ENCODE data around the gene HMGN2.

HMGN2 gene

DNA sequence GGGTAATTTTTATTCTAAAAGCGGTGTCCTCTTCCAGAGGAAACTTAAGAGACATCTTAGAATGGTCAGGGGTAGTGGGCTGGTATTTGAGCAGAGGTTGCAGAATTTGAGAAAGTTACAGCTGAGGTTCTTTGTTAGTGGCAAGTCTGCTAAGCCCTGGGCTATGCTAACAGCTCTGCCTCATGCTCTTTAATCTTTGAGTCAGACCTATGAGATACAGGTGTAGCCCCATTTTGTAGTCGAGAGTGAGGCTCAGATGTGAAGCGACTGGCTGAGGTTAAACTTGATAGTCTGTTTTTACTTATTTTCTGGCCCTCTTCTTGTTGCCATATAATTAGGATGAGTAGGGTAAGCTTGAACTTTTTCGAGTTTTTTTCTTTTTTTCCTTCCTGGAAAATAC, 4.7 kb downstream of the HMGN2 start:
- H3K4me3 ChIP-seq (ENCODE audit: low read length): no peak overlapping the region
- TF ChIP-seq, protein P1, sequence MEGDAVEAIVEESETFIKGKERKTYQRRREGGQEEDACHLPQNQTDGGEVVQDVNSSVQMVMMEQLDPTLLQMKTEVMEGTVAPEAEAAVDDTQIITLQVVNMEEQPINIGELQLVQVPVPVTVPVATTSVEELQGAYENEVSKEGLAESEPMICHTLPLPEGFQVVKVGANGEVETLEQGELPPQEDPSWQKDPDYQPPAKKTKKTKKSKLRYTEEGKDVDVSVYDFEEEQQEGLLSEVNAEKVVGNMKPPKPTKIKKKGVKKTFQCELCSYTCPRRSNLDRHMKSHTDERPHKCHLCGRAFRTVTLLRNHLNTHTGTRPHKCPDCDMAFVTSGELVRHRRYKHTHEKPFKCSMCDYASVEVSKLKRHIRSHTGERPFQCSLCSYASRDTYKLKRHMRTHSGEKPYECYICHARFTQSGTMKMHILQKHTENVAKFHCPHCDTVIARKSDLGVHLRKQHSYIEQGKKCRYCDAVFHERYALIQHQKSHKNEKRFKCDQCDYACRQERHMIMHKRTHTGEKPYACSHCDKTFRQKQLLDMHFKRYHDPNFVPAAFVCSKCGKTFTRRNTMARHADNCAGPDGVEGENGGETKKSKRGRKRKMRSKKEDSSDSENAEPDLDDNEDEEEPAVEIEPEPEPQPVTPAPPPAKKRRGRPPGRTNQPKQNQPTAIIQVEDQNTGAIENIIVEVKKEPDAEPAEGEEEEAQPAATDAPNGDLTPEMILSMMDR (IDR thresholded peaks at IDR 0.05; ENCODE audit: insufficient read depth, low read depth, low read length, missing control alignments): no peak
- DNase-seq (ENCODE audit: low read depth): no peak

DNA sequence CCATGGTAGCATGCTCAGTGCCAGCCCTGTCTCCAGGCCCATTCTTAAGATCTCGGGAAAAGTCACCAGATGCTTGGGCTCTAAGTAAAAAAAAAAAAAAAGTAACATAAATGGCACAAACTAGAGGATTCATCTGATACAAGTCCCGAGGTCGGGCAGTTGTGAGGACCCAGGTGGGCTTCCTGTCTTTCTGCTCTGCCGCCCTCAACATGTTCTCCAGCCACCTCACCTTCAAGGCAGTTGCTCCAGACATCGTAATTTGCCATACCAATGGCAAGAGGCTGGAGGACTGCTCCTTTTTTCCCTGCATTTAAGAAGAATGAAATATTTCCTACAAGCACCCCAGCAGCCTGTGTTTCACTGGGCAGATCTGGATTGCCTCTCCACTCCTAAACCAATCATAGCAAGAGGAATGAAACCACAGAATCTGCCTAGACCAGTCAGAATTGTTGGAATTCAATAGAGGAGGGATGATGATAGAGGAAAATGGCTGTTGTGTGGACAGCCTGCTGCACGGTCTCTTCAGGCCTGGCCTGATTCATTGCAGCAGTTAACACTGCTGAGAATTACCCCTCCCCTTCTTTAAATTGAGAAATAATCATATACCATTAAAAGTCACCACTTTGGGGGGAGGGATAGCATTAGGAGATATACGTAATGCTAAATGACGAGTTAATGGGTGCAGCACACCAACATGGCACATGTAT, 5.4 kb downstream of the HMGN2 start:
- DNase-seq (ENCODE audit: low read depth): no peak
- no peak overlapping the region for H3K4me3 ChIP-seq (ENCODE audit: low read length)
- TF ChIP-seq, protein P1 (IDR thresholded peaks at IDR 0.05; ENCODE audit: insufficient read depth, low read depth, low read length, missing control alignments): no peak

DNA sequence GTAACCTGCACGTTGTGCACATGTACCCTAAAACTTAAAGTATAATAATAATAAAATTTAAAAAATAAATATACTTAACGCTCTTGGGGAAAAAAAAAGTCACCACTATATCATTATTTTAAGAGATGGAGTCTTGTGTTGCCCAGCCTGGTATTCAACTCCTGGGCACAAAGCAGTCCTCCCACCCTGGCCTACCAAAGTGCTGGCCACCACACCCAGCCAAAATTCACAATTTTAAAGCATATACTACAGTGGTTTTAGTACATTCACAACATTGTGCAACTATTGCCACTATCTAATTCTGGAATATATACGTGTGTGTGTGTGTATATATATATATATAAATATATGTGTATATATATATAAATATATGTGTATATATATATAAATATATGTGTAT, 5.9 kb downstream of the HMGN2 start:
- no peak for DNase-seq (ENCODE audit: low read depth)
- no peak overlapping the region for H3K4me3 ChIP-seq (ENCODE audit: low read length)

DNA sequence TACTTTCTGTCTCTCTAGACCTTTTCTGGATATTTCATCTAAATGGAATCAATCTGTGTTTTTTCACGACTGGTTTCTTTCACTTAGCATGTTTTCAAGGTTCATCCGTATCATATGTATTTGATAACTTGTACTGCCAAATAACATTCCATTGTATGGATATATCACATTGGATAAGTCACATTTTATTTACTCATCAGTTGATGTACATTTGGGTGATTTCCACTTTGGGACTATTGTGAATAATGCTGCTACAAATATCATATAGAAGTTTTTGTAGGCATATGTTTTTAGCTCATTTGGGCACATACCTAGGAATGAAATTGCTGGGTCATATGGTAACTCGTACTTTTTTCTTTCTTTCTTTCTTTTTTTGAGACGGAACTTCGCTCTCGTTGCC, 6.7 kb downstream of the HMGN2 start:
- DNase-seq (ENCODE audit: low read depth): no peak
- no peak overlapping the region for H3K4me3 ChIP-seq (ENCODE audit: low read length)
- TF ChIP-seq, protein P1 (IDR thresholded peaks at IDR 0.05; ENCODE audit: insufficient read depth, low read depth, low read length, missing control alignments): no peak

More for the DNA sequence above, 5.9 kb downstream of the HMGN2 start:
- TF ChIP-seq, protein P1 (IDR thresholded peaks at IDR 0.05; ENCODE audit: insufficient read depth, low read depth, low read length, missing control alignments): no peak

DNA sequence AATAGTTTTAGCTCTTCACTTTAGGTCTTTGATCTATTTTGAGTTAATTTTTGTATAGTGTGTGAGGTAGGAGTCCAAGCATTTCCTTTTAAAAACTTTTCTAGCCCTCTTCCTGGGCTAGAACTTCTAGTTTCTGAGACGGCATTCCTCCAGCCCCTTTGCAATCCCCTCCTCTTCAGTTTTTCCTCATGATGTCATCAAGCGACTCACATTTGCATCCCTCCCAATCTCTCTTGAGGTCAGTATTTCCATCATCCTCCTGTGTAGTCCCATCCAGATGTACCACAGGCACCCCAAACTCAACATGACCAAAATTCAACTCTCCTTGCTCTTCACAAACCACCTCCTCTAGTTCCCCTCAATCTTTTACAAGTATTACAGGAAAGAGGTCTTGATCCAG, 10.7 kb downstream of the HMGN2 start:
- H3K4me3 ChIP-seq (ENCODE audit: low read length): no peak overlapping the region
- no peak for DNase-seq (ENCODE audit: low read depth)
- TF ChIP-seq, protein P1 (IDR thresholded peaks at IDR 0.05; ENCODE audit: insufficient read depth, low read depth, low read length, missing control alignments): no peak

DNA sequence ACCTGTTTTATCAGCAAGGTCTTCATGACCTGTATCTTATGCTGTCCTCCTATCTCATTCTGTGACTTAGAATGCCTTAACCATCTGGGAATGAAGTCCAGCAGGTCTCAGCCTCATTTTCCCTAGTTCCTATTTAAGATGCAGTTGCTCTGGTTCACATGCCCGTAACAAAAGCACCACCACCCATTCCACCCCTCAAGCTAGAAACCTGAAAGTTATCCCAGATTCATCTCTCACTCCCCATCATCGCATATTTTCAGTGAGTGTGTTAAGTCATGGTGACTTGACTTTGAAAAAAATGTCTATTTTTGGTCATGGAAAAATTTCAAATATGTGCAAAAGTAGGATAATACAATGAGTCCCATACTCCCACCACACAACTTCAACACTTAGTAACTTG, 11.7 kb downstream of the HMGN2 start:
- DNase-seq (ENCODE audit: low read depth): no peak
- TF ChIP-seq, protein P1 (IDR thresholded peaks at IDR 0.05; ENCODE audit: insufficient read depth, low read depth, low read length, missing control alignments): no peak
- H3K4me3 ChIP-seq (ENCODE audit: low read length): no peak overlapping the region

DNA sequence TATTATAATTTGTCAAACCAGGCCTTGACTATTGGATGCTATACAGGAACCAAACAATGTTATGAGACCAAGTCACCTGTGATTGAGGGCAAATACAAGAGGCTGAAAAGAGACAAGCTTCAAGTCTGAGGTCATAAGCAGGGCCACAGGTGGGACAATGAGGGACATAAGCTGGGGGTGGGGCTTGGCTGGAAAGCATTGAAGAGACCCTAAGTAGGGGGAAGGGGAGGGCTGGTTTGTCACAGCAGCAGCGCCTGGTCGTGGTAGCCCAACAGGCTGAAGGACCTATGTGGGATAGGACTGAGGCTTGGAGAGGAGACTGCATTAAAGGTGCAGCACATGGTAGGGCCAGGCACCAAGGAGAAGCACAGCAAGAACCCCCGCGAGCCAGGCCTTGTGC, 17.9 kb downstream of the HMGN2 start:
- H3K4me3 ChIP-seq (ENCODE audit: low read length): no peak overlapping the region
- no peak for DNase-seq (ENCODE audit: low read depth)
- TF ChIP-seq, protein P1 (IDR thresholded peaks at IDR 0.05; ENCODE audit: insufficient read depth, low read depth, low read length, missing control alignments): no peak
